GM10266 (cell line): ENCODE data around the gene KCNJ6.
"Not testable (repeated sequence)": the region's sequence is repeated elsewhere in the genome, so short reads cannot be mapped to it uniquely, and the experiment has no call there.

Source experiments
- DNase-seq: peaks from one replicate; pipeline ENCODE4 v3.0.0; 2012; ENCODE audit errors: extremely low spot score
- TF ChIP-seq, protein P1 (sequence below): IDR thresholded peaks from 2 replicates; pipeline ENCODE4 v1.5.1; 2012; ENCODE audit warnings: mild to moderate bottlenecking, low read depth; ENCODE audit not compliant: control insufficient read depth, insufficient read depth; ENCODE audit errors: missing control alignments

Gene KCNJ6

DNA sequence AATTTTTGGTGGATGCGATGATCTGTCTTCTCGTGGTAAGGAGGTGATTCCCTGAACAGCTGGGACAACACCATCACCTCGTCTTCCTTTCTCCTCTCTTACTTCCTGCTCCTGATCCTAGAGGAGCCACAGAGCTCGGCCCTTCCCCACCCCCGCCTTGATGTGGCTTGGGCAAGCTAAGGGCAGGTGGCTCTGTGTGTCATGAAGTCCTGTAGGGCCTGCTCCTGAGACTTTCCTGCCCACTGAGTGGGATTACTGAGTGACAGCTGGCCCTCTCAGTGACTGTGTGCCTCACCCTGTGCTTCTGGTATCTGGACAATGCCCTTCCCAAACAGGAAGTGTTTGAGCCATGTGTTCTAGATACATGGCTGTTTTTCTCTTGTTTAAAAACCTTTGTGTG lies 153.0 kb downstream of the KCNJ6 start:
- no peak for DNase-seq
- TF ChIP-seq, protein P1, sequence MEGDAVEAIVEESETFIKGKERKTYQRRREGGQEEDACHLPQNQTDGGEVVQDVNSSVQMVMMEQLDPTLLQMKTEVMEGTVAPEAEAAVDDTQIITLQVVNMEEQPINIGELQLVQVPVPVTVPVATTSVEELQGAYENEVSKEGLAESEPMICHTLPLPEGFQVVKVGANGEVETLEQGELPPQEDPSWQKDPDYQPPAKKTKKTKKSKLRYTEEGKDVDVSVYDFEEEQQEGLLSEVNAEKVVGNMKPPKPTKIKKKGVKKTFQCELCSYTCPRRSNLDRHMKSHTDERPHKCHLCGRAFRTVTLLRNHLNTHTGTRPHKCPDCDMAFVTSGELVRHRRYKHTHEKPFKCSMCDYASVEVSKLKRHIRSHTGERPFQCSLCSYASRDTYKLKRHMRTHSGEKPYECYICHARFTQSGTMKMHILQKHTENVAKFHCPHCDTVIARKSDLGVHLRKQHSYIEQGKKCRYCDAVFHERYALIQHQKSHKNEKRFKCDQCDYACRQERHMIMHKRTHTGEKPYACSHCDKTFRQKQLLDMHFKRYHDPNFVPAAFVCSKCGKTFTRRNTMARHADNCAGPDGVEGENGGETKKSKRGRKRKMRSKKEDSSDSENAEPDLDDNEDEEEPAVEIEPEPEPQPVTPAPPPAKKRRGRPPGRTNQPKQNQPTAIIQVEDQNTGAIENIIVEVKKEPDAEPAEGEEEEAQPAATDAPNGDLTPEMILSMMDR, result no peak

DNA sequence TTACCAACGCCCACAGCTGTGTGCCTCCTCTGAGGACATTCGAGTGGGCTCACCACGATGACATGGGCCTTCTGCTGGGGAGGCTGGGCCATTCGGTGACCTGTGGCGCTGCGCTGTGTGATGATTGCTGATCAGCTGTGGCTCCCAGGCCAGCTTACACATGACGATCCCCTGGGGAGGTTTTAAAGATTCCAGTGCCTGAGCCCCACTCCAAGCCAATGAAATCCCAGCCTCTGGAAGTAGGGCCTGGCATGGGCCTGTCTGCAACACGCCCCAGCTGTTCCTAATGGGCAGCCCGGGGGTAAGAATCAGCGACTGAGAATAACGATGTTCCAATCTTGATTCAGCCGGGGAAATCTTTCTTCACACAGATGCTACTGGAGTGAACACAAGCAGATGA lies 153.7 kb downstream of the KCNJ6 start:
- TF ChIP-seq, protein P1, result no peak
- no peak for DNase-seq

DNA sequence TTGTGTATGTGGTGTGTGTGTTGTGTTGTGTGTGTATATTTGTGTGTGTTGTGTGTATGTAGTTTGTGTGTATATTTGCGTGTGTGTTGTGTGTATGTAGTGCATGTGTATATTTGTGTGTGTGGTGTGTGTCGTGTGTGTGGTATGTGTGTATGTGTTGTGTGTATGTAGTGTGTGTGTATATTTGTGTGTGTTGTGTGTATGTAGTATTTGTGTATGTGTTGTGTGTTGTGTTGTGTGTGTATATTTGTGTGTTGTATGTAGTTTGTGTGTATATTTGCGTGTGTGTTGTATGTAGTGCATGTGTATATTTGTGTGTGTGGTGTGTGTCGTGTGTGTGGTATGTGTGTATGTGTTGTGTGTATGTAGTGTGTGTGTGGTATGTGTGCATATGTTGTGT lies 154.9 kb downstream of the KCNJ6 start:
- DNase-seq, result not testable (repeated sequence)

DNA sequence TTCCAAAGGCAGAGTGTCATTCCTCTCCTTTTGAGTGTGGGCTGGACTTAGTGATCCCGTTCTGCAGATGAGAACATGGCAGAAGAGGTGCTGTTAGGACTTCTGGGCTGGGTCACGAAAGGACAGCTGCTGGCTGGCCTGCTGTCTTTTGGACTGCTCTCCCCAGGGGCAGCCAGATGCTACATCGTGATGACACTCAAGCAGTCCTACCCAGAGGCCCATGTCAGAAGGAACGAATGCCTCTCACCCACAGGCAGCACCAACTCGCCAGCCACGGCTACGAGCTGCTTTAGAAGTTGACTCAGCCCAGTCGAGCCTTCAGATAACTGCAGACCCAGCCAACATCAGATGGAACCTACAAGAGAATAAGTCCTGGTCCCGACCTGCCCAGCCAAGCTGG lies 156.5 kb downstream of the KCNJ6 start:
- DNase-seq, result no peak
- TF ChIP-seq, protein P1, result no peak

DNA sequence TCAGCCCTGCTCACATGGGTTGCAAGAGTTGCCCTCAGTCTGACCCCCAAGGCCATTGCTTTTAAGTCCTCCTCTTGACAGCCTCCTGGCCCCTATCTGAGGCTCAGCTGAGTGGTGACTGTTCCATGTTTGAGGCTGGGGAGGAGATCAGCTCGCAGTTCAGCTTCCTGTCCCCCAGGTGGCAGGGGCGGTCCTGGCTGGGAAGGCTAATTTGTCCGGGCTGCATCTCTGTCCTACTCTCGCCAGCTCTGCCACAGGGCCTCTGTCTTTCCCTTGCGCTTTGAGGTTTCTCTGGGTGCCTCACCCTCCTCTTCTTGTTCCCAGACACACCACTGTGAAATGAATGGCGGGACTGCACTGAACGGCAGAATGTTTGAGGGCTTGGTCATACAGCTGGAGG lies 157.3 kb downstream of the KCNJ6 start:
- no peak for DNase-seq
- TF ChIP-seq, protein P1, result peak; percentile 47

DNA sequence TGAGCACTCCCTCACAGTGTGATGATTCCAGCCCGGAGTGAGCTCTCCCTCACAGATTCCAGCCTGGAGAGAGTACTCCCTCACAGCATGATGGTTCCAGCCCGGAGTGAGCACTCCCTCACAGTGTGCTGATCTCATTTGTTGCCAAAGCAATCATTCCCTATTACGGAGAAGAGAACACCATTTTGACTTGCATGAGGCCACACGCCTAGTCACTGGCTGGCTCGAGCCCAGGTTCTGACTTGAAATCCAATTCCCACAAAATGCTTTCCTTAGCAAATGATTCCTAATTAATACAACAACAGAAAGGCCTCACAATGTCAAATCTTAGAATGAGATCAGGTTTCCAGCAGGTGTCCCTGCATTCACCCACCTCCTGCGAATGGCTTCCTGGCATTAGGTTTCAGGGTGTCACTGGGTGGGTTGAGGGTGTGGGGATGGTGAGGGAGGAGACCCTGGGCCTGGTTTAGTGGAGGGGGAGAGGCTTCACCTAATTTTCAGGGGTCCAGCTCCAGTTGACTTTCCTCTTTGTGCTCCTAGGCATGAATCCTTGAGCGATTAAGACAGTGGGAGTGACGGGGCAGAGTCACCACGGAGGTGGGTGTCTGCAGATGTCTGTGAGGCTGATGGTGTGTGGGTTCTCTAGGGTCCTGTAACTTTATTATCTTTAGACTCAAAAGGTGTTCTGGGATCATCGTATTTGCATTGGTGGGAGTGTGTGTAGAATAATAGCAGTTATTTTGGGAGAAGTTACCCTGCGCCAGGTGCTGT lies 158.5 kb downstream of the KCNJ6 start:
- TF ChIP-seq, protein P1, result no peak
- no peak for DNase-seq

DNA sequence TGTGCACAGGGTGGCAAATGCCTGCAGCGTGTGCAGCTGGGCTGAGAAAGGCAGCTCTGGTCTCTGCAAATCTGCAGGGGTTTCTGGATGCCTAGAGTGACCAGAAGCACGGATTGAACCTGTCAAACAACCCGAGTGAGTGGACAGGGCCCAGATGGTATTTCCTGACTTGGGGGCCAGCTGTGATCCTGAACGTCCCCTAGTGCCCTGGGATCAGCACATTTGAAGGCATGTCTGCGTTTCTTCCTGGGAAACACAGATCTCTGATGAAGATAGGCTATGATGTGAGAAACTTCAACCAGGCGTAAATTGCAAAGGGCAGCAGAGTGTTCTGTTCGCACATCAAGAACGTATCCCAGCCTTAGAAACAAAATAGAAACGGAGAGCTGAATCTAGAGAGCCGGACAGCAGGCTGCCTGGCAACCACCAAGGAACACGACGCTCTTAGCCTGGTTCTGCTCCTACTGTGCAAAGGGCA lies 163.1 kb downstream of the KCNJ6 start:
- TF ChIP-seq, protein P1, result no peak
- no peak for DNase-seq
